Peyer's patch (tissue), 4 donors: ENCODE data around the gene DOCK1. TPM values are rescaled to one million over a fixed set of nuclear protein-coding genes. Genes with fewer than 3 reads are reported as not detected.

Source experiments
- DNase-seq, 3 donors: peaks; one replicate each; pipeline ENCODE4 v3.0.0-alpha.2; 2017 to 2019
- H3K27ac ChIP-seq, 4 donors: fragments of 200-600 bp; sonication (generic); one replicate each; pipeline ENCODE4 v1.5.1; 2016 to 2019
- H3K27me3 ChIP-seq, 2 donors: fragments of 200-600 bp; sonication (generic); one replicate each; pipeline ENCODE4 v1.5.1; 2019
- H3K36me3 ChIP-seq, 3 donors: fragments of 200-600 bp; sonication (generic); one replicate each; pipeline ENCODE4 v1.5.1; 2016 to 2019
- H3K4me1 ChIP-seq, 4 donors: fragments of 200-600 bp; sonication (generic); one replicate each; pipeline ENCODE4 v1.5.1; 2016 to 2019
- H3K4me3 ChIP-seq, 4 donors: fragments of 200-600 bp; sonication (generic); 1 replicate in 3 of 4; 2 replicates in 1 of 4; pipeline ENCODE4 v1.5.1; 2016 to 2019; ENCODE audit warnings: mild to moderate bottlenecking in 1 of 4
- H3K9me3 ChIP-seq, 4 donors: fragments of 200-600 bp; sonication (generic); one replicate each; pipeline ENCODE4 v1.5.1; 2016 to 2019; ENCODE audit warnings: mild to moderate bottlenecking in 1 of 4
- POLR2A ChIP-seq, 2 donors: fragments of 450-650 bp; IDR thresholded peaks; one replicate each; pipeline ENCODE4 v1.5.1; 2017; ENCODE audit warnings: antibody characterized with exemption in 2 of 2, mild to moderate bottlenecking in 2 of 2, moderate library complexity in 2 of 2
- total RNA-seq, 4 donors: library from RNA; depleted of rRNA; stranded (reverse); fragments of >200 nt; gene quantifications; one replicate each; pipeline ENCODE4 v1.1.0, GENCODE V29; 2016
- TF ChIP-seq, protein P1 (sequence below), 6 experiments: fragments of 450-650 bp in 4 of 6; fragments of 200-600 bp in 2 of 6; sonication (generic) in 1 of 6; IDR thresholded peaks; one replicate each; pipeline ENCODE4 v1.5.1; 2017 to 2019; ENCODE audit warnings: antibody characterized with exemption in 6 of 6, mild to moderate bottlenecking in 3 of 6, moderate library complexity in 1 of 6

The DOCK1 gene
- total RNA-seq, 4 donors from 2014 or later: 42.0 to 117 (median 92.2) TPM

GRCh38 chr10:127267442-127267841 lies 362.2 kb downstream of the DOCK1 start:
- Histone ChIP-seq H3K27me3 (no peaks in the 10 kb centered on the region), H3K27ac (no peak overlapping the region), H3K9me3 (no peaks in the 10 kb centered on the region), H3K4me1 (no peaks in the 10 kb centered on the region), H3K36me3 (no peaks in the 10 kb centered on the region), H3K4me3 (no peak overlapping the region)
- DNase-seq: no peak
- TF ChIP-seq POLR2A (IDR thresholded peaks at IDR 0.05): no peak
- TF ChIP-seq, protein P1, sequence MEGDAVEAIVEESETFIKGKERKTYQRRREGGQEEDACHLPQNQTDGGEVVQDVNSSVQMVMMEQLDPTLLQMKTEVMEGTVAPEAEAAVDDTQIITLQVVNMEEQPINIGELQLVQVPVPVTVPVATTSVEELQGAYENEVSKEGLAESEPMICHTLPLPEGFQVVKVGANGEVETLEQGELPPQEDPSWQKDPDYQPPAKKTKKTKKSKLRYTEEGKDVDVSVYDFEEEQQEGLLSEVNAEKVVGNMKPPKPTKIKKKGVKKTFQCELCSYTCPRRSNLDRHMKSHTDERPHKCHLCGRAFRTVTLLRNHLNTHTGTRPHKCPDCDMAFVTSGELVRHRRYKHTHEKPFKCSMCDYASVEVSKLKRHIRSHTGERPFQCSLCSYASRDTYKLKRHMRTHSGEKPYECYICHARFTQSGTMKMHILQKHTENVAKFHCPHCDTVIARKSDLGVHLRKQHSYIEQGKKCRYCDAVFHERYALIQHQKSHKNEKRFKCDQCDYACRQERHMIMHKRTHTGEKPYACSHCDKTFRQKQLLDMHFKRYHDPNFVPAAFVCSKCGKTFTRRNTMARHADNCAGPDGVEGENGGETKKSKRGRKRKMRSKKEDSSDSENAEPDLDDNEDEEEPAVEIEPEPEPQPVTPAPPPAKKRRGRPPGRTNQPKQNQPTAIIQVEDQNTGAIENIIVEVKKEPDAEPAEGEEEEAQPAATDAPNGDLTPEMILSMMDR (IDR thresholded peaks at IDR 0.05): no peak

GRCh38 chr10:127272076-127272475 lies 366.8 kb downstream of the DOCK1 start:
- Histone ChIP-seq H3K36me3 (no peaks in the 10 kb centered on the region), H3K27ac (no peak overlapping the region), H3K27me3 (no peaks in the 10 kb centered on the region), H3K9me3 (no peaks in the 10 kb centered on the region), H3K4me1 (no peaks in the 10 kb centered on the region), H3K4me3 (no peak overlapping the region)
- no peak for TF ChIP-seq POLR2A (IDR thresholded peaks at IDR 0.05)
- TF ChIP-seq, protein P1 (IDR thresholded peaks at IDR 0.05): no peak
- no peak for DNase-seq

DNA sequence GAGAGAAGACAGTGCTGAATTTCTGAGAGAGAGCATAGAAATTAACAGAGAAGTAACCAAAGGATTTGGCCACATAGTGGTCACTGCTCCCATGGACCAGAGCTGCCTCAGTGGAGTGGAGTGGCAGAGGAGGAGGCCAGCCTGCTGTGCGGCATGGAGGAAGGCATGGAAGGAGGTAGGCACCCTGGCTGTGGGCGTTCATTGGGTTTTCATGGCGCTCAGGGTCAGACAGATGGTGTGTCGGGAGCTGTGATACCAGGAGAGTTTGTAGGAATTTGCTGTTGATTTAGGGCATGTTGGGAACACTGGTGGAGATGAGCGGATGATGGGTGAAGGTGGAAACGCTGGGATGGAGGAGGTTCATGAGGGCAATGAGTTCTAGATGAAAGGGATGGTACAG lies 370.0 kb downstream of the DOCK1 start:
- Histone ChIP-seq H3K27ac (no peak overlapping the region), H3K4me3 (no peak overlapping the region), H3K36me3 (no peaks in the 10 kb centered on the region), H3K27me3 (no peaks in the 10 kb centered on the region), H3K9me3 (no peaks in the 10 kb centered on the region), H3K4me1 (no peaks in the 10 kb centered on the region)
- no peak for DNase-seq
- TF ChIP-seq, protein P1 (IDR thresholded peaks at IDR 0.05): no peak
- TF ChIP-seq POLR2A (IDR thresholded peaks at IDR 0.05): no peak

DNA sequence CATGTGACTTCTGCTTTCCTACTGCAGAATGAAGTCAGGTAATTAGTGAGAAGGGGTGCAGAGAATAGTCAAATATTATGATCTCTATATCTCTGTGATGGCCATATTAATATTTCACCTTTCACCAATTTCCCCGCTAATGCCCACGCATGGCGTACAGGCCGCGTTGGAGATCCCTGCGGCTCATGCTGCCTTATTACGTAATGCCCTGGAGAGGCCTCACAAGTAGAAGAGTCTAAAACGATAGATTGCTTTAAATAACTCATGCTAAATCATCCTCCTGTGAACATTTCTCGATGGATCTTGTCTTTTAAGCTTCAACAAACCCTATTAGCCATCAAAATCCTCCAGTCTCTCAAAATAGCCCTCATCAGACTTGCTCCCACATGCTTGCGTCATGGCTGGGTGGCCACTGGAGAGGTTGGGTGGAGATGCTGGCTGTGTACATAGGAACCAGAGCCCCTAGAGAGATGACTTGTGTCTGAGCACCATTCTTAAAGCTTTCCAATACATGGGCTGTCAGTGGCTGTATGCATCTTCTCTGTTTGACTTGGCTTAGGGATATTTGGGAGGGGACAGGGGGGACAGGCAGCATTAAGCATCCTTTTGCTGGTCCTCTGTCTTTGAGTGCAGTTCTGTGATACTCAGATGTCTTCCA lies 370.7 kb downstream of the DOCK1 start:
- no peaks in the 10 kb centered on the region for H3K27me3 ChIP-seq

GRCh38 chr10:127276794-127277462 lies 371.7 kb downstream of the DOCK1 start:
- H3K4me3 ChIP-seq: no peak overlapping the region
- H3K27me3 ChIP-seq: no peaks in the 10 kb centered on the region
- no peak for DNase-seq
- no peaks in the 10 kb centered on the region for H3K4me1 ChIP-seq
- no peaks in the 10 kb centered on the region for H3K36me3 ChIP-seq
- TF ChIP-seq, protein P1 (IDR thresholded peaks at IDR 0.05): no peak
- TF ChIP-seq POLR2A (IDR thresholded peaks at IDR 0.05): no peak
- no peak overlapping the region for H3K27ac ChIP-seq
- no peaks in the 10 kb centered on the region for H3K9me3 ChIP-seq

More for the DNA sequence above, 370.7 kb downstream of the DOCK1 start:
- no peaks in the 10 kb centered on the region for H3K9me3 ChIP-seq
- no peak for TF ChIP-seq POLR2A (IDR thresholded peaks at IDR 0.05)
- TF ChIP-seq, protein P1 (IDR thresholded peaks at IDR 0.05): no peak
- H3K4me3 ChIP-seq: no peak overlapping the region
- H3K27ac ChIP-seq: no peak overlapping the region
- DNase-seq: no peak
- H3K4me1 ChIP-seq: no peaks in the 10 kb centered on the region
- no peaks in the 10 kb centered on the region for H3K36me3 ChIP-seq
